ENCODE data around the gene RASGRF2. TPM values are rescaled to one million over a fixed set of nuclear protein-coding genes. Genes with fewer than 3 reads are reported as not detected.

The RASGRF2 gene
- total RNA-seq, 4 donors from 2014 or later, result 1.0 to 5.3 (median 1.8) TPM

DNA sequence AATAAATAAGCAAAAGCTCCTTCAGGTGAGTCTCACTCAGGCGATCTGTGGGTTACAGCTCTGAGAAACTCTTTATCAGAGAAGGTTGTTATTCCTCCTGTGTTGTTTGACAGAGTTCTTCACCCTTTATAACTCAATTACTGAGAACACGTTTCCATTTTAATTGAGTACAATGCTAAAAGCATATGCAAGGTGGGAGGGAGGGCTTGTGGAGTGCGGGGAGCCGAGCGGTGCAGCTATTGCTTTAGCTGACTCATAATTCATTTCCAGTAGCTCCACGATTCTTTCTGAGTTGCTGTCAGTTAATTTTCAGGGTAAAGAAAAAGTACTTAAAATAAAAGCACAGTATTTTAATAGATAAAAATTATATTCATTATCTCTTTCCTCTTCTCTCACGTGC, 168.3 kb downstream of the RASGRF2 start:
- WGBS, 2 donors, result 71 to 75% methylated on average over 7 of the region's 7 CpGs
- intact Hi-C loops (cut with DNase I; ENCODE audit: low total_unique reads), result no loop called here
- TF ChIP-seq, protein P1, sequence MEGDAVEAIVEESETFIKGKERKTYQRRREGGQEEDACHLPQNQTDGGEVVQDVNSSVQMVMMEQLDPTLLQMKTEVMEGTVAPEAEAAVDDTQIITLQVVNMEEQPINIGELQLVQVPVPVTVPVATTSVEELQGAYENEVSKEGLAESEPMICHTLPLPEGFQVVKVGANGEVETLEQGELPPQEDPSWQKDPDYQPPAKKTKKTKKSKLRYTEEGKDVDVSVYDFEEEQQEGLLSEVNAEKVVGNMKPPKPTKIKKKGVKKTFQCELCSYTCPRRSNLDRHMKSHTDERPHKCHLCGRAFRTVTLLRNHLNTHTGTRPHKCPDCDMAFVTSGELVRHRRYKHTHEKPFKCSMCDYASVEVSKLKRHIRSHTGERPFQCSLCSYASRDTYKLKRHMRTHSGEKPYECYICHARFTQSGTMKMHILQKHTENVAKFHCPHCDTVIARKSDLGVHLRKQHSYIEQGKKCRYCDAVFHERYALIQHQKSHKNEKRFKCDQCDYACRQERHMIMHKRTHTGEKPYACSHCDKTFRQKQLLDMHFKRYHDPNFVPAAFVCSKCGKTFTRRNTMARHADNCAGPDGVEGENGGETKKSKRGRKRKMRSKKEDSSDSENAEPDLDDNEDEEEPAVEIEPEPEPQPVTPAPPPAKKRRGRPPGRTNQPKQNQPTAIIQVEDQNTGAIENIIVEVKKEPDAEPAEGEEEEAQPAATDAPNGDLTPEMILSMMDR (IDR thresholded peaks at IDR 0.05), result no peak
- TF ChIP-seq POLR2A (IDR thresholded peaks at IDR 0.05), result no peak
- DNase-seq (ENCODE audit: low spot score in 2 of 2), result no peak
- H3K4me3 ChIP-seq (ENCODE audit: low read depth, poor library complexity, severe bottlenecking), result no peak overlapping the region

DNA sequence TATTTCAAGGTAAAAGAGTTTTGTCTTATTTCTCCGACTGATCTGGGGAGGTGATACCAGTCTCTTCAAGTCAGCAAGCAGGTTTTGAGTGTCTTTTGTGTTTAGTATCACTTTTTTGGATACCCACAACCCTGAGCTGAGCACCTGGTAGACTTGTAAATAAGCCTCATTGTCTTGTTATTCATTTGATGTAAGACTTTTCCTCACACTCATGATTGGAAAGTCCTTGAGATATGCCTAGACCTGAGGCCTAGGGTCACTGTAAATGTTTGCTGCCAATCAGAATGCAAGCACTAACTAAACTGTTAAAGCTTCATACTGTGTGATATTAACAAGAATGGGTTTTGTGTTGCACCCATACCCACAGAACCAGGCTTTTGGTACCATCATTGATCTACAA, 172.2 kb downstream of the RASGRF2 start:
- intact Hi-C loops (cut with DNase I; ENCODE audit: low total_unique reads), result no loop called here
- DNase-seq (ENCODE audit: low spot score in 2 of 2), result no peak
- TF ChIP-seq, protein P1 (IDR thresholded peaks at IDR 0.05), result no peak
- no peak for TF ChIP-seq POLR2A (IDR thresholded peaks at IDR 0.05)
- WGBS, 2 donors, result 81 to 84% methylated on average over 1 of the region's 1 CpG
- no peak overlapping the region for H3K4me3 ChIP-seq (ENCODE audit: low read depth, poor library complexity, severe bottlenecking)

DNA sequence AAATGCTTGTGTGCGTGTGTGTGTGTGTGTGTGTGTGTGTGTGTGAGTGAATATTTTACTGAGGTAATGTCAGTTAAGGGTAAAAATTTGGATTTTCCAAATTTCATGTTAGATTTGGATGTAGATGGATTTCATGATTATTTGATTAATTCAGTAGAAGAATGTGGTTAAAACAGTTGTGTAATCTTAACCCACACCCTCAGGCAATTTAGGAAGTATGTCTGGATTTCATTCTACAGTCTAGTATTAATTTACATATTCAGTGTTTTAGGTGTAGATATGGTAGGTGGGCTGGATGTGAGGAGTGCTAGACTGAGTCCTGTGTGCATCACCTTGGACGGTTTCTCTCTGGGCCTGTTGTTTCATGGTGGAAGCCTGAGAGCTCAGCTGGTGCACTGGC, 173.9 kb downstream of the RASGRF2 start:
- WGBS, 2 donors, result 51 to 69% methylated on average over 2 of the region's 2 CpGs
- no peak for DNase-seq (ENCODE audit: low spot score in 2 of 2)
- intact Hi-C loops (cut with DNase I; ENCODE audit: low total_unique reads), result no loop called here
- no peak overlapping the region for H3K4me3 ChIP-seq (ENCODE audit: low read depth, poor library complexity, severe bottlenecking)
- TF ChIP-seq, protein P1 (IDR thresholded peaks at IDR 0.05), result no peak
- no peak for TF ChIP-seq POLR2A (IDR thresholded peaks at IDR 0.05)

DNA sequence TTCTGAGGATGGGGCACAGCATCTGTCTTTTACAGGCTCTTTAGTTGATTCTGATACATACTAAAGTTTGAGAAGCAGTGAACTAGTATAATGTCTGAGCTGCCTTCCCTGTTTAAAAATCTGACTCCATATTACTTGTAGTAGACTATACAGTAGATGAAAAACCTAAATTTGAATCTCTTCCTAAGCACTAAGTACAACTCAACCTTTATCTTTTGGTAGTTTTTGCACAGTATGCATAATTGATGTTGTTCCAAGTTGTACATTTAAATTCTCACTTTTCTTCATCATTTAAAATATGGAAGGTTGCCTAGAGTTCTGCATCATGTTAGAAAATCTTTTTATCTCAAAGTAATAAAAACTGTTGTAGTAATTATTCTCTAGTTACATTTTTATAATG, 174.4 kb downstream of the RASGRF2 start:
- no peak overlapping the region for H3K4me3 ChIP-seq (ENCODE audit: low read depth, poor library complexity, severe bottlenecking)
- intact Hi-C loops (cut with DNase I; ENCODE audit: low total_unique reads), result no loop called here
- no peak for DNase-seq (ENCODE audit: low spot score in 2 of 2)
- TF ChIP-seq POLR2A (IDR thresholded peaks at IDR 0.05), result no peak
- TF ChIP-seq, protein P1 (IDR thresholded peaks at IDR 0.05), result no peak

DNA sequence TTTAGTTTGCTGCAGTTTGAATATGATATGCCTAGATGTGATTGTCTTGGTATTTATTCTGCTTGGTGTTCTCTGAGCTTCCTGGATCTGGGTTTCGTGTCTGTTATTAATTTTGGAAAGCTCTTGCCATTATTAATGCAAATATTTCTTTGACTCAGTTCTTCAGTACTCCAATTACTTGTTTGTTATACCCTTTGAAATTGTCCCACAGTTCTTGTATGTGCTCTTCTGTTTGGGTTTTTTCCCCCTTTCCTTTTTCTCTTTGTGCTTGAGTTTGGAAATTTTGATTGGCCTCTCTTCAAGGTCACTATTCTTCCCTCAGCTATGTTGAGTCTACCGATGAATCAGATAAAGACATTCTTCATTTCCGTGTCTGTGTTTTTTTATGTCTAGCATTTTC, 176.4 kb downstream of the RASGRF2 start:
- H3K4me3 ChIP-seq (ENCODE audit: low read depth, poor library complexity, severe bottlenecking), result no peak overlapping the region
- intact Hi-C loops (cut with DNase I; ENCODE audit: low total_unique reads), result no loop called here
- 82 to 90% methylated on average over 3 of the region's 3 CpGs for WGBS, 2 donors
- DNase-seq (ENCODE audit: low spot score in 2 of 2), result no peak
- TF ChIP-seq, protein P1 (IDR thresholded peaks at IDR 0.05), result no peak
- TF ChIP-seq POLR2A (IDR thresholded peaks at IDR 0.05), result no peak

DNA sequence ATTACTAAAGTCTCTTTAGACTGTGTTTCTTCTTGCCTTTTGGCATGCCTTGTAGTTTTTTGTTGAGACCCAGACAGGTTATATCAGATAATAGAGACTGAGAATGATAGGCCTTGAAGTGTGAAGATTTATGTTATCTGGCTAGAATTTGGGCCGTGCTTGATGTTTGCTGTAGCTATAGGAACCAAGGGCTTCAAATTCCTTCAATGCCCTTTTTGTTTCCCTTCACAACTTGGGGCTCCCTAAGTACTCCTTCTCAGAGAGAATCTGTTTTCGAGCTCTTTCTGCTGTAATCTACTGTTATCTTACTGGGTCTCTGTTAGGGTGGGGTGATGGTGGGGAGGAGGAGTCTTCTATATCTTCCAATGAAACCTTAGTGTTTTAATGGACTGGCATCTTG, 177.7 kb downstream of the RASGRF2 start:
- TF ChIP-seq, protein P1 (IDR thresholded peaks at IDR 0.05), result no peak
- TF ChIP-seq POLR2A (IDR thresholded peaks at IDR 0.05), result no peak
- H3K4me3 ChIP-seq (ENCODE audit: low read depth, poor library complexity, severe bottlenecking), result no peak overlapping the region
- DNase-seq (ENCODE audit: low spot score in 2 of 2), result no peak
- 67 to 88% methylated on average over 2 of the region's 2 CpGs for WGBS, 2 donors
- intact Hi-C loops (cut with DNase I; ENCODE audit: low total_unique reads), result no loop called here
